GM12878 (cell line): Measurements from ENCODE around the gene LRRC70. TPM values are rescaled to one million over a fixed set of nuclear protein-coding genes. Genes with fewer than 3 reads are reported as not detected.

ENCODE experiments used
- ATAC-seq: fragments of 200-7000 bp; cut with Tn5 transposase; 3 replicates; pipeline ENCODE4 v1.9.1; 2020; ENCODE audit warnings: mild to moderate bottlenecking, moderate library complexity
- BruUV-seq: library from RNA; stranded (reverse); fragments of 400-500 nt; replicated peaks from 2 replicates; lab custom pipeline; 2021; lab: Mats Ljungman, UMichigan
- CTCF ChIA-PET: fragments of 300-600 bp; sonication (Branson Sonifier 250); formaldehyde crosslinking; extraction: SDS; loops from one replicate; lab custom pipeline; 2021; ENCODE audit warnings: inconsistent platforms; lab: Yijun Ruan, JAX
- POLR2A ChIA-PET: fragments of 350-600 bp; formaldehyde crosslinking; extraction: SDS; loops from one replicate; lab custom pipeline; 2021; ENCODE audit warnings: inconsistent platforms; lab: Charles Lee
- RAD21 ChIA-PET: fragments of 300-600 bp; sonication (Branson Sonifier 250); formaldehyde crosslinking; loops from one replicate; lab custom pipeline; 2023; ENCODE audit warnings: antibody characterized with exemption; ENCODE audit not compliant: unreplicated experiment; lab: Charles Lee
- SMC1A ChIA-PET: fragments of 300-600 bp; sonication (Branson Sonifier 250); formaldehyde crosslinking; loops from one replicate; lab custom pipeline; 2023; ENCODE audit not compliant: unreplicated experiment, uncharacterized antibody; lab: Charles Lee
- DNase-seq: peaks from one replicate; pipeline ENCODE4 v3.0.0-alpha.2; 2011; ENCODE audit warnings: low read depth, low spot score
- FAIRE-seq: peaks from 3 replicates; lab custom pipeline; 2011; peaks lifted over from hg19 to GRCh38; lab: Jason Lieb, UNC
- H2AFZ ChIP-seq: 2 replicates; pipeline ENCODE4 v1.6.0; 2011; ENCODE audit warnings: low read depth, low read length, control low read depth; ENCODE audit not compliant: control insufficient read depth
- H3K27ac ChIP-seq: 2 replicates; pipeline ENCODE4 v1.5.1; 2011; ENCODE audit warnings: control low read depth; ENCODE audit not compliant: control insufficient read depth, insufficient read depth
- H3K27me3 ChIP-seq, 2 experiments: replicated peaks in 1 of 2; 2 replicates each; pipeline versions ENCODE4 v1.6.0 to v1.6.1; 2011; ENCODE audit warnings: low read length in 1 of 2; ENCODE audit not compliant: control insufficient read depth in 2 of 2, insufficient read depth in 2 of 2
- H3K36me3 ChIP-seq, 2 experiments: 2 replicates each; pipeline ENCODE4 v1.5.1; 2011; ENCODE audit warnings: low read length in 1 of 2; ENCODE audit not compliant: control insufficient read depth in 2 of 2, insufficient read depth in 2 of 2
- H3K4me1 ChIP-seq: 2 replicates; pipeline ENCODE4 v1.6.1; 2011; ENCODE audit warnings: mild to moderate bottlenecking, low read length, moderate library complexity, mixed read lengths; ENCODE audit not compliant: control insufficient read depth, insufficient read depth
- H3K4me2 ChIP-seq: 2 replicates; pipeline ENCODE4 v1.6.0; 2011; ENCODE audit warnings: control low read depth; ENCODE audit not compliant: control insufficient read depth, insufficient read depth
- H3K4me3 ChIP-seq: fragments of 200-600 bp; sonication (generic); 2 replicates; pipeline ENCODE4 v1.5.1; 2016
- H3K79me2 ChIP-seq: 2 replicates; pipeline ENCODE4 v1.6.0; 2011; ENCODE audit warnings: low read length; ENCODE audit not compliant: control insufficient read depth, insufficient read depth
- H3K9ac ChIP-seq: 2 replicates; pipeline ENCODE4 v1.8.0; 2011; ENCODE audit warnings: low read length, control low read depth, mixed read lengths; ENCODE audit not compliant: control insufficient read depth, insufficient read depth
- H3K9me3 ChIP-seq: replicated peaks from 3 replicates; pipeline ENCODE4 v1.5.1; 2011; ENCODE audit warnings: mild to moderate bottlenecking, low read length; ENCODE audit not compliant: control insufficient read depth, insufficient read depth
- H4K20me1 ChIP-seq: 2 replicates; pipeline ENCODE4 v1.6.0; 2011; ENCODE audit not compliant: control insufficient read depth, insufficient read depth
- CHD2 ChIP-seq: IDR thresholded peaks from 2 replicates; pipeline ENCODE4 v1.6.1; 2011; ENCODE audit warnings: low read depth, low read length, improper control_type of control experiment, borderline replicate concordance
- FOXK2 ChIP-seq: fragments of 450-650 bp; IDR thresholded peaks from 2 replicates; pipeline ENCODE4 v1.6.1; 2017; ENCODE audit warnings: mild to moderate bottlenecking, moderate library complexity
- MTA2 ChIP-seq: fragments of 450-650 bp; IDR thresholded peaks from 2 replicates; pipeline ENCODE4 v1.6.1; 2016; ENCODE audit warnings: low read depth, mild to moderate bottlenecking, moderate library complexity
- NBN ChIP-seq: fragments of 450-650 bp; IDR thresholded peaks from 2 replicates; pipeline ENCODE4 v1.6.1; 2016
- NFYB ChIP-seq: IDR thresholded peaks from 2 replicates; pipeline ENCODE4 v1.6.1; 2011; ENCODE audit warnings: low read depth, mild to moderate bottlenecking, low read length, improper control_type of control experiment, moderate library complexity; ENCODE audit not compliant: insufficient read depth
- NRF1 ChIP-seq: conservative IDR thresholded peaks from 2 replicates; pipeline ENCODE4 v1.6.1; 2011; ENCODE audit warnings: mild to moderate bottlenecking, low read depth, low read length, improper control_type of control experiment
- SMAD5 ChIP-seq: IDR thresholded peaks from 2 replicates; pipeline ENCODE4 v1.6.1; 2016; ENCODE audit warnings: antibody characterized with exemption, low read depth
- ZBTB4 ChIP-seq: fragments of 450-650 bp; formaldehyde crosslinking; IDR thresholded peaks from 2 replicates; pipeline ENCODE4 v1.4.0; 2022; ENCODE audit warnings: mild to moderate bottlenecking, moderate library complexity
- WGBS: methylation state at CpG from one replicate; pipeline ENCODE4 v1.1.6; 2016; ENCODE audit warnings: low lambda C conversion rate; ENCODE audit not compliant: insufficient replicate concordance, insufficient coverage; ENCODE audit errors: missing lambda C conversion rate; 5-methylcytosine and 5-hydroxymethylcytosine counted together
- in situ Hi-C: fragments of 300-500 bp; cut with MboI; formaldehyde crosslinking; loops from 9 replicates; pipeline ENCODE4 v1.14.3; 2018; ENCODE audit warnings: mixed read lengths
- intact Hi-C: fragments of 100-400 bp; cut with micrococcal nuclease; formaldehyde crosslinking; loops from one replicate; pipeline ENCODE4 v1.14.2; 2022; ENCODE audit not compliant: unreplicated experiment
- polyA plus RNA-seq, 11 experiments: library from polyadenylated mRNA; depleted of rRNA in 4 of 11; unstranded in 6 of 11; stranded (reverse) in 5 of 11; fragments of >200 nt; fragmentation: Nextera tagmentation in 4 of 11; fragmentation: Illumina TruSeq in 1 of 11; extraction: Ambion mirVana in 4 of 11; extraction: Trizol in 1 of 11; gene quantifications; 1 replicate in 1 of 11; 2 replicates in 10 of 11; pipeline versions ENCODE4 v1.2.1 to v1.2.3, GENCODE V29; 2011 to 2016; ENCODE audit warnings: inconsistent platforms in 2 of 11, missing spikeins in 2 of 11, low read depth in 1 of 11
- total RNA-seq, 4 experiments: library from RNA; depleted of rRNA in 3 of 4; stranded (reverse); fragments of >200 nt in 3 of 4; fragmentation: Illumina TruSeq in 1 of 4; extraction: Trizol in 1 of 4; gene quantifications; 2 replicates each; pipeline versions ENCODE4 v1.2.1 to v1.2.3, GENCODE V29; 2013 to 2021

Gene LRRC70
- total and polyA plus RNA-seq, 10 of the 15 experiments (the other 5 are each of a cell fraction or from before 2014, with no cell fraction given) = 0.35 to 1.5 (median 0.84) TPM

DNA sequence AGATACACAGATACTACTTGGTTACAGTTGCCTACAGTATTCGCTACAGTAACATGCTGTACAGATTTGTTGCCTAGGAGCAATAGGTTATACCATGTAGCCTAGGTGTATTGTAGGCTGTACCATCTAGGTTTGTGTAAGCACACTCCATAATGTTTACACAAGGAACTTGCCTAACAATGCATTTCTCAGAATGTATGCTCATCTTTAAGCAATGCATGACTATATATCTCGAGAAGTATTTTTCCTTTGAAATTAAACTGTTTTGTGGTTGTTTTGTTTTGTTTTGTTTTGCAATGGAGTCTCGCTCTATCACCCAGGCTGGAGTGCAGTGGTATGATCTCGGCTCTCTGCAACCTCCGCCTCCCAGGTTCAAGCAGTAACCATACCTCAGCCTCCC is 25.3 kb downstream of the LRRC70 start:
- POLR2A ChIA-PET = no interaction called here
- no peak overlapping the region for H3K9ac ChIP-seq
- no peaks in the 10 kb centered on the region for H3K79me2 ChIP-seq
- no peak overlapping the region for H3K4me3 ChIP-seq
- no peaks in the 10 kb centered on the region for H3K9me3 ChIP-seq
- no peaks in the 10 kb centered on the region for H4K20me1 ChIP-seq
- no peak overlapping the region for H3K4me2 ChIP-seq
- DNase-seq (no peak), ATAC-seq (no peak), FAIRE-seq (no peak)
- H2AFZ ChIP-seq = no peak overlapping the region
- RAD21 ChIA-PET = no interaction called here
- 96% methylated on average over 5 of the region's 5 CpGs for WGBS
- no peaks in the 10 kb centered on the region for H3K4me1 ChIP-seq
- H3K36me3 ChIP-seq = peaks cover 0 to 4% of the 10 kb centered on the region in 2 experiments; a peak in 2 of 4 replicates
- TF ChIP-seq CHD2 (no peak), NFYB (no peak)
- in situ Hi-C loops = no loop called here
- H3K27ac ChIP-seq = no peak overlapping the region
- intact Hi-C loops = no loop called here
- H3K27me3 ChIP-seq = no peaks in the 10 kb centered on the region
- BruUV-seq = no TSS peak
- SMC1A ChIA-PET = no interaction called here
- CTCF ChIA-PET = no interaction called here

- Histone ChIP-seq H4K20me1 (no peaks in the 10 kb centered on the region), H3K79me2 (no peaks in the 10 kb centered on the region), H3K4me2 (no peak overlapping the region), H3K4me3 (no peak overlapping the region), H2AFZ (no peak overlapping the region), H3K27ac (no peak overlapping the region), H3K27me3 (no peaks in the 10 kb centered on the region), H3K36me3 (peaks cover 1 to 4% of the 10 kb centered on the region in 2 experiments), H3K9ac (no peak overlapping the region), H3K9me3 (no peaks in the 10 kb centered on the region), H3K4me1 (no peaks in the 10 kb centered on the region)
- 100% methylated on average over 4 of the region's 4 CpGs for WGBS
- ATAC-seq (no peak), DNase-seq (no peak), FAIRE-seq (peak; percentile 66)
- no TSS peak for BruUV-seq
- ChIA-PET RAD21 (no interaction called here), CTCF (interaction anchor here (0.7 to 1.1 kb wide), 3 partner anchors 8 to 27 kb away, joined by 3 read pairs; partner anchors contain the start of gene LRRC70), POLR2A (interaction anchor here (0.6 to 0.7 kb wide), 2 partner anchors 12 to 44 kb away, joined by 3 read pairs; no protein-coding TSS in a partner anchor), SMC1A (interaction anchor here (1.8 kb wide), 2 partner anchors 26 to 27 kb away, joined by 4 read pairs; partner anchors contain the start of gene LRRC70)
- in situ Hi-C loops (no loop called here), intact Hi-C loops (no loop called here)
- TF ChIP-seq FOXK2 (no peak), MTA2 (no peak), NRF1 (no peak), SMAD5 (no peak), ZBTB4 (no peak), NBN (no peak)
These were observed 27.0 kb downstream of the LRRC70 start for GRCh38 chr5:62605638-62606037.
